Measurements from ENCODE around the gene YWHAB. TPM values are rescaled to one million over a fixed set of nuclear protein-coding genes. Genes with fewer than 3 reads are reported as not detected.

The YWHAB gene
- total and polyA plus RNA-seq, 10 of the 15 experiments (the other 5 are each of a cell fraction or from before 2014, with no cell fraction given) = 63.5 to 323 (median 144) TPM

DNA sequence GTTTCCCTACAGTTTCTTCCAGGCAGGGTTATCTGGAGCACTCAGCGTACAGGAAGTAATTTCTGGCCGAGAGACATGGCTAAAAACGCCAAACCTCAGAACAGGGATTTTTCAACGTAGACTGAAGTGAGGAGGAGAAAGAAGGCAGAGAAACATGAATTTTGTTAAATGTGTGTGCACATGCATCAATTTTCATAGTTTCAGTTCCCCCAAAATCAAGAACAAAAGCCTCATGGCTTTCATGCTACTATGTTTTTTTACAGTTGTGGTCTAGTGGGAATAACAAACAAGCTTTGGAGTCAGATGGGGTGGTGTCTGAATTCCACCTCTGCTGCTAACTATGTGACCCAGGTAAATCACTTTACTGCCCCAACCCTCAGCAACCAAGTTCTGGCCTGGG, 69.8 kb downstream of the YWHAB start:
- BruUV-seq (replicated peaks) = no TSS peak
- Histone ChIP-seq H4K20me1 (ENCODE audit: control insufficient read depth, insufficient read depth) (peaks cover 3% of the 10 kb centered on the region; the same call in 1 of the 2 replicates), H3K27ac (ENCODE audit: control insufficient read depth, insufficient read depth) (peak overlapping the region; percentile 47; the same call in 1 of the 2 replicates), H3K4me2 (ENCODE audit: control insufficient read depth, insufficient read depth) (peak overlapping the region; percentile 54), H3K9me3 (replicated peaks; ENCODE audit: control insufficient read depth, insufficient read depth, low read length) (no peaks in the 10 kb centered on the region), H3K4me1 (ENCODE audit: control insufficient read depth, insufficient read depth, low read length) (peaks cover 18% of the 10 kb centered on the region), H2AFZ (ENCODE audit: control insufficient read depth, low read depth, low read length) (no peak overlapping the region), H3K9ac (ENCODE audit: control insufficient read depth, insufficient read depth, low read length) (no peak overlapping the region), H3K27me3 (replicated peaks in 1 of 2; ENCODE audit: control insufficient read depth in 2 of 2, insufficient read depth in 2 of 2, low read length in 1 of 2) (no peaks in the 10 kb centered on the region), H3K36me3 (ENCODE audit: control insufficient read depth in 2 of 2, insufficient read depth in 2 of 2, low read length in 1 of 2) (peaks cover 11 to 66% of the 10 kb centered on the region in 2 experiments), H3K79me2 (ENCODE audit: control insufficient read depth, insufficient read depth, low read length) (peaks cover 49% of the 10 kb centered on the region), H3K4me3 (no peak overlapping the region)
- ChIA-PET POLR2A (no interaction called here), RAD21 (ENCODE audit: unreplicated experiment) (no interaction called here), SMC1A (ENCODE audit: uncharacterized antibody, unreplicated experiment) (interaction anchor here (1.1 kb wide), 1 partner anchor 13 kb away, joined by 5 read pairs; no protein-coding TSS in a partner anchor), CTCF (no interaction called here)
- in situ Hi-C loops (cut with MboI) (no loop called here), intact Hi-C loops (cut with micrococcal nuclease; ENCODE audit: unreplicated experiment) (no loop called here)
- FAIRE-seq (no peak), DNase-seq (ENCODE audit: low read depth, low spot score) (no peak), ATAC-seq (no peak)
- WGBS (ENCODE audit: insufficient coverage, insufficient replicate concordance, low lambda C conversion rate, missing lambda C conversion rate) = 75% methylated on average over 4 of the region's 4 CpGs
- TF ChIP-seq, protein P1, sequence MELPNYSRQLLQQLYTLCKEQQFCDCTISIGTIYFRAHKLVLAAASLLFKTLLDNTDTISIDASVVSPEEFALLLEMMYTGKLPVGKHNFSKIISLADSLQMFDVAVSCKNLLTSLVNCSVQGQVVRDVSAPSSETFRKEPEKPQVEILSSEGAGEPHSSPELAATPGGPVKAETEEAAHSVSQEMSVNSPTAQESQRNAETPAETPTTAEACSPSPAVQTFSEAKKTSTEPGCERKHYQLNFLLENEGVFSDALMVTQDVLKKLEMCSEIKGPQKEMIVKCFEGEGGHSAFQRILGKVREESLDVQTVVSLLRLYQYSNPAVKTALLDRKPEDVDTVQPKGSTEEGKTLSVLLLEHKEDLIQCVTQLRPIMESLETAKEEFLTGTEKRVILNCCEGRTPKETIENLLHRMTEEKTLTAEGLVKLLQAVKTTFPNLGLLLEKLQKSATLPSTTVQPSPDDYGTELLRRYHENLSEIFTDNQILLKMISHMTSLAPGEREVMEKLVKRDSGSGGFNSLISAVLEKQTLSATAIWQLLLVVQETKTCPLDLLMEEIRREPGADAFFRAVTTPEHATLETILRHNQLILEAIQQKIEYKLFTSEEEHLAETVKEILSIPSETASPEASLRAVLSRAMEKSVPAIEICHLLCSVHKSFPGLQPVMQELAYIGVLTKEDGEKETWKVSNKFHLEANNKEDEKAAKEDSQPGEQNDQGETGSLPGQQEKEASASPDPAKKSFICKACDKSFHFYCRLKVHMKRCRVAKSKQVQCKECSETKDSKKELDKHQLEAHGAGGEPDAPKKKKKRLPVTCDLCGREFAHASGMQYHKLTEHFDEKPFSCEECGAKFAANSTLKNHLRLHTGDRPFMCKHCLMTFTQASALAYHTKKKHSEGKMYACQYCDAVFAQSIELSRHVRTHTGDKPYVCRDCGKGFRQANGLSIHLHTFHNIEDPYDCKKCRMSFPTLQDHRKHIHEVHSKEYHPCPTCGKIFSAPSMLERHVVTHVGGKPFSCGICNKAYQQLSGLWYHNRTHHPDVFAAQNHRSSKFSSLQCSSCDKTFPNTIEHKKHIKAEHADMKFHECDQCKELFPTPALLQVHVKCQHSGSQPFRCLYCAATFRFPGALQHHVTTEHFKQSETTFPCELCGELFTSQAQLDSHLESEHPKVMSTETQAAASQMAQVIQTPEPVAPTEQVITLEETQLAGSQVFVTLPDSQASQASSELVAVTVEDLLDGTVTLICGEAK (IDR thresholded peaks at IDR 0.05; ENCODE audit: borderline replicate concordance) = no peak
- TF ChIP-seq FOS (IDR thresholded peaks at IDR 0.05; ENCODE audit: borderline replicate concordance, extremely low read depth, insufficient read length) (no peak), BACH1 (IDR thresholded peaks at IDR 0.05; ENCODE audit: borderline replicate concordance) (no peak), RUNX3 (IDR thresholded peaks at IDR 0.05; ENCODE audit: low read length) (peak; percentile 47), JUNB (IDR thresholded peaks at IDR 0.05) (no peak), SPI1 (IDR thresholded peaks at IDR 0.05; ENCODE audit: borderline replicate concordance, insufficient read depth, low read depth, low read length) (peak; percentile 77), NR2C2 (IDR thresholded peaks at IDR 0.05; ENCODE audit: borderline replicate concordance, control insufficient read depth, insufficient read length, low read depth) (no peak), IKZF2 (IDR thresholded peaks at IDR 0.05) (peak; percentile 36 to 42; a peak in 2 of 4 replicates), SMC3 (IDR thresholded peaks at IDR 0.05; ENCODE audit: borderline replicate concordance, low read length) (no peak), HDAC6 (IDR thresholded peaks at IDR 0.05; ENCODE audit: unreplicated experiment) (no peak)
- TF ChIP-seq, protein P2, sequence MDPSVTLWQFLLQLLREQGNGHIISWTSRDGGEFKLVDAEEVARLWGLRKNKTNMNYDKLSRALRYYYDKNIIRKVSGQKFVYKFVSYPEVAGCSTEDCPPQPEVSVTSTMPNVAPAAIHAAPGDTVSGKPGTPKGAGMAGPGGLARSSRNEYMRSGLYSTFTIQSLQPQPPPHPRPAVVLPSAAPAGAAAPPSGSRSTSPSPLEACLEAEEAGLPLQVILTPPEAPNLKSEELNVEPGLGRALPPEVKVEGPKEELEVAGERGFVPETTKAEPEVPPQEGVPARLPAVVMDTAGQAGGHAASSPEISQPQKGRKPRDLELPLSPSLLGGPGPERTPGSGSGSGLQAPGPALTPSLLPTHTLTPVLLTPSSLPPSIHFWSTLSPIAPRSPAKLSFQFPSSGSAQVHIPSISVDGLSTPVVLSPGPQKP (IDR thresholded peaks at IDR 0.05; ENCODE audit: low read depth, low read length) = no peak
- TF ChIP-seq, protein P3, sequence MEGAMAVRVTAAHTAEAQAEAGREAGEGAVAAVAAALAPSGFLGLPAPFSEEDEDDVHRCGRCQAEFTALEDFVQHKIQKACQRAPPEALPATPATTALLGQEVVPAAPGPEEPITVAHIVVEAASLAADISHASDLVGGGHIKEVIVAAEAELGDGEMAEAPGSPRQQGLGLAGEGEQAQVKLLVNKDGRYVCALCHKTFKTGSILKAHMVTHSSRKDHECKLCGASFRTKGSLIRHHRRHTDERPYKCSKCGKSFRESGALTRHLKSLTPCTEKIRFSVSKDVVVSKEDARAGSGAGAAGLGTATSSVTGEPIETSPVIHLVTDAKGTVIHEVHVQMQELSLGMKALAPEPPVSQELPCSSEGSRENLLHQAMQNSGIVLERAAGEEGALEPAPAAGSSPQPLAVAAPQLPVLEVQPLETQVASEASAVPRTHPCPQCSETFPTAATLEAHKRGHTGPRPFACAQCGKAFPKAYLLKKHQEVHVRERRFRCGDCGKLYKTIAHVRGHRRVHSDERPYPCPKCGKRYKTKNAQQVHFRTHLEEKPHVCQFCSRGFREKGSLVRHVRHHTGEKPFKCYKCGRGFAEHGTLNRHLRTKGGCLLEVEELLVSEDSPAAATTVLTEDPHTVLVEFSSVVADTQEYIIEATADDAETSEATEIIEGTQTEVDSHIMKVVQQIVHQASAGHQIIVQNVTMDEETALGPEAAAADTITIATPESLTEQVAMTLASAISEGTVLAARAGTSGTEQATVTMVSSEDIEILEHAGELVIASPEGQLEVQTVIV (IDR thresholded peaks at IDR 0.05; ENCODE audit: borderline replicate concordance, partially characterized antibody) = no peak
- TF ChIP-seq, protein P4, sequence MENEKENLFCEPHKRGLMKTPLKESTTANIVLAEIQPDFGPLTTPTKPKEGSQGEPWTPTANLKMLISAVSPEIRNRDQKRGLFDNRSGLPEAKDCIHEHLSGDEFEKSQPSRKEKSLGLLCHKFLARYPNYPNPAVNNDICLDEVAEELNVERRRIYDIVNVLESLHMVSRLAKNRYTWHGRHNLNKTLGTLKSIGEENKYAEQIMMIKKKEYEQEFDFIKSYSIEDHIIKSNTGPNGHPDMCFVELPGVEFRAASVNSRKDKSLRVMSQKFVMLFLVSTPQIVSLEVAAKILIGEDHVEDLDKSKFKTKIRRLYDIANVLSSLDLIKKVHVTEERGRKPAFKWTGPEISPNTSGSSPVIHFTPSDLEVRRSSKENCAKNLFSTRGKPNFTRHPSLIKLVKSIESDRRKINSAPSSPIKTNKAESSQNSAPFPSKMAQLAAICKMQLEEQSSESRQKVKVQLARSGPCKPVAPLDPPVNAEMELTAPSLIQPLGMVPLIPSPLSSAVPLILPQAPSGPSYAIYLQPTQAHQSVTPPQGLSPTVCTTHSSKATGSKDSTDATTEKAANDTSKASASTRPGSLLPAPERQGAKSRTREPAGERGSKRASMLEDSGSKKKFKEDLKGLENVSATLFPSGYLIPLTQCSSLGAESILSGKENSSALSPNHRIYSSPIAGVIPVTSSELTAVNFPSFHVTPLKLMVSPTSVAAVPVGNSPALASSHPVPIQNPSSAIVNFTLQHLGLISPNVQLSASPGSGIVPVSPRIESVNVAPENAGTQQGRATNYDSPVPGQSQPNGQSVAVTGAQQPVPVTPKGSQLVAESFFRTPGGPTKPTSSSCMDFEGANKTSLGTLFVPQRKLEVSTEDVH (IDR thresholded peaks at IDR 0.05; ENCODE audit: low read depth, partially characterized antibody) = no peak
